Subcutaneous abdominal adipose tissue (tissue), 5 donors: ENCODE data around the gene MAGEA2B.
"Not testable (repeated sequence)": the region's sequence is repeated elsewhere in the genome, so short reads cannot be mapped to it uniquely, and the experiment has no call there.

Experiments used
- H3K27ac ChIP-seq: one replicate; pipeline ENCODE4 v1.7.0; 2013; ENCODE audit warnings: low read depth, mild to moderate bottlenecking, inconsistent platforms, low read length, moderate library complexity
- H3K27me3 ChIP-seq, 5 donors: one replicate each; pipeline ENCODE4 v1.7.0; 2013; ENCODE audit warnings: low read length in 5 of 5, inconsistent platforms in 1 of 5; ENCODE audit not compliant: control insufficient read depth in 5 of 5, insufficient read depth in 4 of 5
- H3K36me3 ChIP-seq, 5 donors: one replicate each; pipeline ENCODE4 v1.7.0; 2013; ENCODE audit warnings: low read length in 5 of 5; ENCODE audit not compliant: control insufficient read depth in 5 of 5, insufficient read depth in 5 of 5
- H3K4me1 ChIP-seq, 5 donors: one replicate each; pipeline ENCODE4 v1.7.0; 2013; ENCODE audit warnings: low read length in 5 of 5, mild to moderate bottlenecking in 3 of 5, moderate library complexity in 1 of 5; ENCODE audit not compliant: control insufficient read depth in 5 of 5, insufficient read depth in 5 of 5
- H3K4me3 ChIP-seq, 5 donors: one replicate each; pipeline ENCODE4 v1.7.0; 2013; ENCODE audit warnings: low read length in 5 of 5, low read depth in 1 of 5
- H3K9ac ChIP-seq, 5 donors: one replicate each; pipeline ENCODE4 v1.7.0; 2013; ENCODE audit warnings: low read length in 5 of 5, mild to moderate bottlenecking in 4 of 5, moderate library complexity in 3 of 5
- H3K9me3 ChIP-seq, 5 donors: one replicate each; pipeline ENCODE4 v1.7.0; 2013; ENCODE audit warnings: low read length in 5 of 5; ENCODE audit not compliant: control insufficient read depth in 5 of 5
- donor health status: healthy.
- donor health status: healthy.
- donor health status: healthy.
- donor health status: healthy.
- donor health status: healthy.

MAGEA2B gene

DNA sequence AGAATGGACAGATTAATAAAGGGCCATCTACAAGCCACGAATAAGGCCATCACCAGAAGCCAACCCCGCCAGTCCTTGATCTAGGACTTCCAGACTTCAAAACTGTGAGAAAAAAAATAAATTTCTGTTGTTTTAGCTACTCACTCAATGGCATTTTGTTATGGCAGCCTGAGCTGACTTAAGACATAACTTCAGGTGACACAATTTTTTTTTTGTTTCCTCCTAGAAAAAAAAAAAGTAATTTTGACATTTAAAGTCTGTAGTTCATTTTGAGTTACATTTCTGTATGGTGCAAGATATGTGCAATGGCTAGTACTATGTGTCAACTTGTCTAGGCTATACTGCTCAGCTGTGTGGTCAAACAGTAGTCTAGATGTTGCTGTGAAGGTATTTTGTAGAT is 44.5 kb downstream of the MAGEA2B start, which contains the start of gene CSAG3:
TSS of gene CSAG3 (plus strand) at position 301 of the 400 bp plus-strand sequence.
- not testable (repeated sequence) for H3K9me3 ChIP-seq, H3K36me3 ChIP-seq, H3K4me3 ChIP-seq, H3K4me1 ChIP-seq, H3K9ac ChIP-seq, H3K27ac ChIP-seq, H3K27me3 ChIP-seq

DNA sequence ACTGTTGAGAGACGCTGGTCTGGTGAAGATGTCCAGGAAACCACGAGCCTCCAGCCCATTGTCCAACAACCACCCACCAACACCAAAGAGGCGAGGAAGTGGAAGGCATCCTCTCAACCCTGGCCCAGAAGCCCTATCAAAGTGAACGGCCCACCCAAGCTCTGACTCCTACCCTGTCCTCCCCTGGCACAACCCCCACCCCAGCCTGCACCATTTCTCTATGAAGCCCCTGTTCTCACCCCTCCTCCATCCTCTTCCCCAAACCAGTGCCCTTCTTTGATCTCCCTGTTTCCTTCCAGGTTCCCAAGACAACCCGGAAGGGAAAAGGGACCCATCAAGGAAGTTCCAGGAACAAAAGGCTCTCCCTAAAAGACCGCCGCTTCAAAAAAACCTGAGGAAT is 45.1 kb downstream of the MAGEA2B start:
- not testable (repeated sequence) for H3K4me1 ChIP-seq, H3K27me3 ChIP-seq, H3K36me3 ChIP-seq, H3K4me3 ChIP-seq, H3K9ac ChIP-seq, H3K27ac ChIP-seq, H3K9me3 ChIP-seq

DNA sequence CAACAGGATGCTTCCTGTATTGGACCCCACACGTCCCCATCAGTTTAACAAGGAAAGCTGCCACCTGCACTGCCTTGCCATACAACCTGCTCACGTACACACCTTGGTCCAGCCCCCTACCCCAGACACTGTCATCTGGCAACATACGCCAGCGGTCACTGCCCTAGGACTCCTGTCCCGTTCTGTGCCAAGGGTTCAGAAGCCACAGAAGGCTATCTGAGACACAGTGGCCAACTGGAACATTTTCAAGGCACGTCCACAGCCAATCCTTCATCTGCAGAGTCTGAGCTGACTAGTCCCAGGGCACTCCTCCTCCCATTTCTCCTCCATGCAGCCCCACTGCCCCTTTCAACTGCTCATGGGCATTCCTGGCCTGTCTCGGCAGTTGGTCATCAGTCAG is 47.2 kb downstream of the MAGEA2B start:
- H3K27ac ChIP-seq, H3K4me3 ChIP-seq, H3K36me3 ChIP-seq, H3K27me3 ChIP-seq, H3K4me1 ChIP-seq, H3K9ac ChIP-seq, H3K9me3 ChIP-seq: not testable (repeated sequence)

DNA sequence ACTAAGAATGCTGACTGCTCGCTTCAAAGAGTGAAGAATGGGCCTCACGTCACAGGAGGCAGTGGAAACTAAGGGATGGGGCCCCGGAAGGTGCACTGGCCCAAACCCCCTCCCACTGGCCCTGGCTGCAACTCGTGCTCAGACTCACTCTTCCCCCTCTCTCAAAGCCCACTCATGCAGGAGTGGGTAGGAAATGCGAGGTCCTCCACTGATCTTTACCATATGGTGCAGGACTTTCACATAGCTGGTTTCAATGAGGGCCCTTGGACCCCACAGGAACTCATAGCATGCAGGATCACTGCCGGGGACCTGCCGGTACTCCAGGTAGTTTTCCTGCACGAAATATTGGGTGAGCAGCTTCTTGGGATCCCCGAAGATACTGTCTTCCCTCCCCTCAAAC is 52.1 kb downstream of the MAGEA2B start:
- not testable (repeated sequence) for H3K4me1 ChIP-seq, H3K9ac ChIP-seq, H3K27ac ChIP-seq, H3K9me3 ChIP-seq, H3K27me3 ChIP-seq, H3K4me3 ChIP-seq, H3K36me3 ChIP-seq
